AG04449 (cell line): Measurements from ENCODE around the gene HOXD12.

Source experiments
- CTCF ChIA-PET: fragments of 350-600 bp; formaldehyde crosslinking; extraction: SDS; loops from one replicate; lab custom pipeline; 2021; ENCODE audit warnings: antibody characterized with exemption; lab: Yijun Ruan, JAX
- POLR2A ChIA-PET: fragments of 400-600, 350-600 bp; formaldehyde crosslinking; extraction: SDS; loops from one replicate; lab custom pipeline; 2020; ENCODE audit warnings: antibody characterized with exemption, inconsistent platforms; lab: Yijun Ruan, JAX
- DNase-seq: peaks from one replicate; pipeline ENCODE4 v3.0.0-alpha.2; 2010; ENCODE audit warnings: low read depth, low spot score
- H3K4me3 ChIP-seq: 2 replicates; pipeline ENCODE4 v1.5.1; 2011; ENCODE audit warnings: low read depth, mild to moderate bottlenecking, control low read depth, low read length
- TF ChIP-seq, protein P1 (sequence below): IDR thresholded peaks from one replicate; pipeline ENCODE4 v1.5.1; 2011; ENCODE audit warnings: mild to moderate bottlenecking, moderate library complexity, low read length, control low read depth, inconsistent platforms; ENCODE audit not compliant: insufficient read depth; ENCODE audit errors: missing control alignments

Gene HOXD12

GRCh38 chr2:176128982-176129796 lies 29.6 kb downstream of the HOXD12 start, which contains the start of gene HOXD8:
Gene HOXD8 (plus strand): TSS chr2:176129705. CDS start chr2:176130367, 662 bp downstream.
- DNase-seq: peak; percentile 49
- CTCF ChIA-PET: interaction anchor here (3.0 to 30.2 kb wide), 8 partner anchors 10 to 1019 kb away, joined by 14 to 1421 read pairs (median 100); partner anchors contain the start of gene HOXD10
- TF ChIP-seq, protein P1, sequence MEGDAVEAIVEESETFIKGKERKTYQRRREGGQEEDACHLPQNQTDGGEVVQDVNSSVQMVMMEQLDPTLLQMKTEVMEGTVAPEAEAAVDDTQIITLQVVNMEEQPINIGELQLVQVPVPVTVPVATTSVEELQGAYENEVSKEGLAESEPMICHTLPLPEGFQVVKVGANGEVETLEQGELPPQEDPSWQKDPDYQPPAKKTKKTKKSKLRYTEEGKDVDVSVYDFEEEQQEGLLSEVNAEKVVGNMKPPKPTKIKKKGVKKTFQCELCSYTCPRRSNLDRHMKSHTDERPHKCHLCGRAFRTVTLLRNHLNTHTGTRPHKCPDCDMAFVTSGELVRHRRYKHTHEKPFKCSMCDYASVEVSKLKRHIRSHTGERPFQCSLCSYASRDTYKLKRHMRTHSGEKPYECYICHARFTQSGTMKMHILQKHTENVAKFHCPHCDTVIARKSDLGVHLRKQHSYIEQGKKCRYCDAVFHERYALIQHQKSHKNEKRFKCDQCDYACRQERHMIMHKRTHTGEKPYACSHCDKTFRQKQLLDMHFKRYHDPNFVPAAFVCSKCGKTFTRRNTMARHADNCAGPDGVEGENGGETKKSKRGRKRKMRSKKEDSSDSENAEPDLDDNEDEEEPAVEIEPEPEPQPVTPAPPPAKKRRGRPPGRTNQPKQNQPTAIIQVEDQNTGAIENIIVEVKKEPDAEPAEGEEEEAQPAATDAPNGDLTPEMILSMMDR: no peak
- POLR2A ChIA-PET: interaction anchor here (0.5 to 1.0 kb wide), 2 partner anchors 505 to 553 kb away, joined by 3 to 5 read pairs; no protein-coding TSS in a partner anchor
- H3K4me3 ChIP-seq: peak within 1 kb of the TSS; percentile 62

DNA sequence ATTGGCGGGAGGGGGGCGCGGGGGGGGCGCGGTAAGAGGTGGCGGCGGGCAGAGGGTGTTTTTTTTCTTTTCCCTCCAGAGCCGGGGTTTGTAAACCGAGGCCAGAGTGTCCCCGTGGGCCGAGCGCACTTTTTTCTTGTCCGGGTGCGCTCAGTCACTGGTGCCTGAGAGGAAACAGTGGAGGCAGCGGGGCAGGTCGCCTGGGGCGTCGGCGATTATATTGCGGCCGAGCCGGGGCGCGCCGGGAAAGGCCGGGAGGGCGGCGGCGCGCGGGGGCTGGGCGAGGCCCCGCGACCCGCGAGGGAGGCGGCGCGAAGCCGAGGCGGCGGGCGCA lies 30.2 kb downstream of the HOXD12 start:
- ChIA-PET POLR2A (interaction anchor here (0.5 to 1.4 kb wide), 3 partner anchors 504 to 552 kb away, joined by 3 to 5 read pairs (median 5); no protein-coding TSS in a partner anchor), CTCF (interaction anchor here (1.2 to 30.2 kb wide), 8 partner anchors 10 to 1019 kb away, joined by 3 to 1421 read pairs (median 100); no protein-coding TSS in a partner anchor)
- TF ChIP-seq, protein P1: no peak
- peak overlapping the region; percentile 62 for H3K4me3 ChIP-seq
- DNase-seq: no peak

- ChIA-PET CTCF (interaction anchor here (0.6 to 30.2 kb wide), 12 partner anchors 9 to 1031 kb away, joined by 3 to 1421 read pairs (median 6); no protein-coding TSS in a partner anchor), POLR2A (interaction anchor here (0.5 to 1.4 kb wide), 5 partner anchors 9 to 507 kb away, joined by 3 to 7 read pairs (median 5); no protein-coding TSS in a partner anchor)
- TF ChIP-seq, protein P1: no peak
- peak overlapping the region; percentile 62 for H3K4me3 ChIP-seq
- DNase-seq: no peak
These were observed 30.8 kb downstream of the HOXD12 start for GRCh38 chr2:176130147-176130956.

DNA sequence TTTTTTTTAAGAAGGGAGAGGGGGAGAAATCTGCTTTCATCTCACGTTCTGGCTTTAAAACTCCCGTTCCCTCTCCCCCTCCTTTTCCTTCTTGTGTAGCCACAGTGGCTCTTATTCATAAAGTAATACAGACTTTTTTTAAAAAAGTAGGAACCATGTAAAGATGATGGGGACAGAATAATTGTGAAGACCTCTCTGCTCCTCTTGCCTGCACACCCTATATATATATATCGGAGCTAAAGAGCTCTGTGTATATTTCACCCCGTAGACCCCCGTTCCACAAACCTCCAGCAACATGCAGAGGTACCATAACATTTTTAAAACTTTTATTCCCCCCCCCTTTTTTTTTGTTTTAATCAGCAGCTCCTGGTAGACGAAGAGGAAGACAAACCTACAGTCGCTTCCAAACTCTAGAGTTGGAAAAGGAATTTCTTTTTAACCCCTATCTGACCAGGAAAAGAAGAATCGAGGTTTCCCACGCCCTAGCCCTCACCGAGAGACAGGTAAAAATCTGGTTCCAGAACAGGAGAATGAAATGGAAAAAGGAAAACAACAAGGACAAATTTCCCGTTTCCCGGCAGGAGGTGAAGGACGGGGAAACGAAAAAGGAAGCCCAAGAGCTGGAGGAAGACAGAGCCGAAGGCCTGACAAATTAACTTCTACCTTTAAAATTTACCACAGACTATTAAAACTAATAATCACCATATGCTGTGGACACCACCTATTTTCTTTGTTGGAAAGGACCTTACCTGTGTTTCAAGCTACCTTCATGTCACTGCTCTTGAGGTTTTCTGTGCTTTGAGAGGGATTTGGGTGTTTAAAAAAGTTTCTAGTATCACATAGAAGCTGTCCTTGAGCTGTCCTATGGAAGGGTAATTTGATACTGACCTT lies 31.6 kb downstream of the HOXD12 start:
- ChIA-PET CTCF (interaction anchor here (0.6 to 30.2 kb wide), 16 partner anchors 8 to 1030 kb away, joined by 3 to 1421 read pairs (median 4); no protein-coding TSS in a partner anchor), POLR2A (interaction anchor here (0.6 to 1.4 kb wide), 9 partner anchors 8 to 509 kb away, joined by 3 to 7 read pairs (median 3); partner anchors contain the start of gene HOXD1)
- TF ChIP-seq, protein P1: no peak
- peak overlapping the region; percentile 62 for H3K4me3 ChIP-seq
- DNase-seq: no peak

DNA sequence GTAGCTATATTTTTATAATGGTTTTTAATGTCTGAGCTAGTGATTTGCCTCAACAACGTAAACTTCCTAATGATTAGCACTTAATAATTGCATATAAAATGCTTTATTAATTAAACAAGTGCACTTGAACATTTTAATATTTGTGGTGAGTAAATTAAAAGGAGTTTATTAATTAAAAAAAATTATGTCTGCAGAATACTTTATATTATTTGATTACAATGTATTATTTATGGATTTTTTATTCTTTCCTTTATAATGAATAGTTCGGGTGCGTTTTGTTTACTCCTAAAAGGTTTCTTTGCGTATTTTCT lies 32.2 kb downstream of the HOXD12 start:
- TF ChIP-seq, protein P1: no peak
- no peak for DNase-seq
- POLR2A ChIA-PET: interaction anchor here (0.6 to 1.1 kb wide), 2 partner anchors 8 to 508 kb away, joined by 3 read pairs; no protein-coding TSS in a partner anchor
- H3K4me3 ChIP-seq: peak overlapping the region; percentile 62
- CTCF ChIA-PET: interaction anchor here (0.9 to 30.2 kb wide), 12 partner anchors 8 to 1017 kb away, joined by 3 to 1421 read pairs (median 6); no protein-coding TSS in a partner anchor
